MM.1S (cell line): ENCODE data around the gene SLC35E2B.

Source experiments
- CTCF ChIP-seq: fragments of 300-600 bp; sonication (generic); IDR thresholded peaks from 2 replicates; pipeline ENCODE4 v1.5.1; 2016; ENCODE audit warnings: antibody characterized with exemption, low read length, mixed read lengths
- EZH2 ChIP-seq: fragments of 300-600 bp; sonication (generic); optimal IDR thresholded peaks from 2 replicates; pipeline ENCODE3; 2017; ENCODE audit warnings: low read depth, mild to moderate bottlenecking, antibody characterized with exemption, low read length, mixed read lengths

GRCh38 chr1:1666526-1666925, 26.1 kb downstream of the SLC35E2B start:
- TF ChIP-seq CTCF (no peak), EZH2 (no peak)
